Measurements from ENCODE around the gene RBFOX1.

RBFOX1 gene

GRCh38 chr16:7422036-7422888 is 89.6 kb downstream of the RBFOX1 start:
- no peak for DNase-seq

- DNase-seq = no peak
Observed at GRCh38 chr16:7423434-7424044, 90.9 kb downstream of the RBFOX1 start.

DNA sequence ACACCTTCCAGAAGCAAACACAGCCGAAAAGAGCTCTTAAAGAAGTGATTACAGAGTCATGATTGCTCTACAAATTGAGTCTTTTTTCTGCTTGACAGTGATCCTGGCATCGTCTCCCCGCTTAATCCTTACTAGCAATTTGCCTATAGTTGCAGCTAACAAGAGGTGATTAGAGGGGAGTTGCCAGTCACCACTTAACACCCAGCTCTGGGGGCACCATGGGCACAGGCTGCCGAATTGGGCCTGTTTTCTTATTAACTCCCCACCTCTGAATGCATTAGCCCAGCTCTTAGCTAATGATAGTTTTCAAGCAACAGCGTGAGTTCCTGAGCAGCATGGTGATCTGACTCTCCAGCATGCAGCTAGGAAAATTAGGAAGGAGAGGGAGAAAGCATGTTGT is 93.5 kb downstream of the RBFOX1 start:
- DNase-seq = no peak

GRCh38 chr16:7431723-7432122 is 99.1 kb downstream of the RBFOX1 start:
- no peak for DNase-seq

- no peak for DNase-seq
Observed at GRCh38 chr16:7436306-7436705, 103.7 kb downstream of the RBFOX1 start.

DNA sequence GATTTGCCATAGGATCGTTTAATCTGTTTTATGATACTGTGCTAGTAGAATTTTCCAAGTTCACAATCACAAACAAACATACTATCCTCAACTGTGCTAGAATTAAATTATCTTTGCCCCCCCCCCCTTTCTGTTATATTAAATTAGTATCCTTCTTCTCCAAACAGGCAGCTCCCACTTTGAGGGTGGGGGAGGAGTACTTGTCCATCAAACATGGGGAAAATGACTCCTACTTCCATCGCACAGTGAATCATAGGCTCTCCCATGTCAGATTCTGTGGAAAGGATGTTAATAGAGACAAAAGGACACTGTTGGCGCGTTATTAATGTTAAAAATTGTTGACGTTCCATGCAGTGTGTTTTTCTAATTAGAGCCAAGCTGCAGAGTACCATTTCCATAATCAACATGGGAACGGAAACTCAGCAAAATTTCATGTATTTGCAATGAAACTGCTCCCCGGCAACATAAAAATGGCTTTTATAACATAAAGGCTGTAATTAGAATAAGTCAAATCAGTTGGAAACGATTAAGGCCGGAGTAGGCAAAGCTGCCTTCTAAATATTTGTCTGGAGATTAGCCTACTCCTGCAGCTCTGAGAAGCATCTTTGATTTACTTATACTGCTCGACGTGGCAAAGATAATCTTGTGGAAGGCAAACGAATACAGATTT is 104.6 kb downstream of the RBFOX1 start:
- DNase-seq = no peak

GRCh38 chr16:7437843-7438242 is 105.2 kb downstream of the RBFOX1 start:
- no peak for DNase-seq

- DNase-seq = no peak
Observed at GRCh38 chr16:7438601-7439000, 106.0 kb downstream of the RBFOX1 start.

DNA sequence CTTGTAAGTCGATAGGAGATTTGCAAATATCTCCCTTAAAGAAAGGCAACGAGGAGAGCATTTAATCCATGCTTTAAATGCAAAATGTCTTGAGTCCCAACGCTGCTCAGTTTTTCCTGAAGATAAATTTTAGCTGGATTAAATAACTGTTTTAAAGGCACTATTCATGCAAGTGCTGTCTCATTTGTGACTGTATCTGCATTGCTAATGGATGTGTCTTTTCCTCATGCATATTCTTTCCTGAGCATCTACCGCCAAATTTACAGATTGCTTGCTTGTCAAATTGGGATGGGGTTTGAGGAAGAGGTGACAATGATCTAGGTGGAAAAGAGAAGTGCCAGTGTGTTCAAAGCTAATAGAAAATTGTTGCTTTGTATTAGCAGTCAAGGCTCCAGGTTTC is 106.9 kb downstream of the RBFOX1 start:
- DNase-seq = no peak

- DNase-seq = no peak
Observed at GRCh38 chr16:7440886-7441400, 108.3 kb downstream of the RBFOX1 start.

GRCh38 chr16:7442050-7442449 is 109.4 kb downstream of the RBFOX1 start:
- DNase-seq = no peak

DNA sequence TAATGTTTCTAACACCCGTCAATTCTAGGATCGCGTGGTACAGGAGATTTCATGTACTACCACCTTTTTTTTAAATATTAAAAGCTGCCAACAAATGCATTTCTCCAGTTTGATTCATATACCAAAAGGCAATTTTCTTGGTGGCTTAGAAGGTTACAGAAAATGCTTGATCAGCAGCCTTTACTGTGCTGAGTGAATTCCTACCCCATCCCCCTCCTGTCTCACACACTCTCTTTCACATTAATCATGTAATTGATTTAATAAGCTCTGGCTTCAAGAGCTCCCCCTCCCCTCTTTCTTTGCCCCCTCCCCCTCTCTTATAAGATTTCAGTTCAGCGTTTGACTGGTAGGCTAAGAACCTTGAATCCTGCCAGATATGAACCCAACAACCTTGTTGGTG is 110.5 kb downstream of the RBFOX1 start:
- DNase-seq = no peak

- DNase-seq = no peak
Observed at GRCh38 chr16:7443648-7444365, 111.2 kb downstream of the RBFOX1 start.

DNA sequence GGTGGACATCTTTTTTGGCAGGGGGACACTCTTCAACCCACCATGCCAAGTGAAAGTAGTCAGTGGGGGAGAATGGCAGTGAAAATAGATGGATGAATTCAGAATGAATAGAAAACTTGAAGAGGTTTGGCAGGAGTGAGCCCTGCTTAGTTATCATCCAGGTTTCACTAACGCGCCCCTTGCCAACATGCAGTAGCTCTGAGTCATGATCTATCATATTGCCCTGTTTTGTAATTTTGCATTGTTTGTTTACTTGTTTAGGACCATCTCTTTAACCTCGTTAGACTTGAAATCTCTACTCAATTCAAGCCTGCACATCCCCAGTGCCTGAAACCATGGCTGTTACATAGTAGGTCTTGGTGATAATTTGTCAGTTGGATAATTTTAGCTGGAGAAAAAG is 116.7 kb downstream of the RBFOX1 start:
- DNase-seq = no peak

- no peak for DNase-seq
Observed at GRCh38 chr16:7449808-7450207, 117.2 kb downstream of the RBFOX1 start.

DNA sequence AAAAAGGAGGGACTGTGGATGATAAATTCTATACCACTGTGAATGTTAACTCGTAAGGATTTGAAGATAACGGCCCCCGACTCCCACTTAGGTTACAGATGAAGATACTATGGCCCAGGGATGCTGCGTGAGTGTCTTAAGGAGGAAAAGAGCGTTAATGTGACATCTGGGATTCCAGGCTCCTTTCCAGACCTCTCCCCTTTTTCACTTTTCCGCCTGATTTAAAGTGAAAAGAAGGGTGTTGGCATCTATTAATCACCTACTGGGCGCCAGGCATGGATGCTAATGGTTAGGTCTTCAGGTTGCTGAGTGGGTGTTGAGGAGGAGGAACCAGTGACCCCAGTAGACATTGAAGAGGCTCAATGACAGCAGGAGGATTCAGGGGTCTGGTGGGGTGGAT is 117.8 kb downstream of the RBFOX1 start:
- no peak for DNase-seq

GRCh38 chr16:7452090-7452489 is 119.4 kb downstream of the RBFOX1 start:
- DNase-seq = no peak

GRCh38 chr16:7456211-7456610 is 123.6 kb downstream of the RBFOX1 start:
- no peak for DNase-seq

GRCh38 chr16:7458144-7458543 is 125.5 kb downstream of the RBFOX1 start:
- no peak for DNase-seq

DNA sequence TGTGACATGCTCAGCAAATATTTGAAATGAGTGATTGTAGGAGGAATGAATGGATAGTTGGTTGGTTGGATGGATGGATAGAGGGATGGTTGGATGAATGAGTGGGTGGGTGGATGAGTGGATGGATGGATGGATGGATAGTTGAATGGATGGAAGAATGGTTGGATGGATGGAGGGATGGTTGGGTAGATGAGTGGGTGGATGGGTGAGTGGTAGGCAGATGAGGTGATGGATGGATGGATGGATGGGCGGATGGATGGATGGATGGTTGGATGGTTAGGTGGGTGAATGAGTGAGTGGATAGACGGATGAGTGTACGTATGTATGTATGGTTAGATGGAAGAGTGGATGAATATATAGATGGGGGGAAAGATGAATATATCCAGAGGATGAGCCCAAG is 137.7 kb downstream of the RBFOX1 start:
- DNase-seq = no peak

DNA sequence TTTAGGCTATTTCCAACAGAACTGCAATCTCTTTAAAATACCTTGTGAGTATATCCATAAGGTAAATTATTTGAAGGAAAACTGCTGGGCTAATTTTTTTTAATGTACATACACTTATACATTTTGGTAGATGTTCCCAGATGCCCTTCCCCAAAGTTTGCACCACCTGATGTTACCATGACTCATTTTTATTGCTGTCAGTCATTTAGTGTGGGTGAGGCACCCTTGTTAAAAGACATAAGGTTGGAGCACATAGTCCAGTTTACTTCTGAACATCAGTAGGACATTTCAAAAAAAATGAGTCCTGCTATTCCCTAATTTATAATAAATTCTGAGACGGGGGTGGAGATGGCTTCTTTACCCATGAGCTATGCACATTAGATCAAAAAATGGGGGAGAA is 138.6 kb downstream of the RBFOX1 start:
- DNase-seq = no peak

GRCh38 chr16:7482032-7482431 is 149.4 kb downstream of the RBFOX1 start:
- no peak for DNase-seq

Measured in stimulated activated CD4-positive, alpha-beta T cell treated with anti-CD3 and anti-CD28 coated beads, Interleukin-2, amount 100 ng/mL, for 48 hours (primary cell).